Liver (tissue), 3 donors: Measurements from ENCODE around the gene DCC.

ENCODE experiments used
- JUND ChIP-seq, 2 donors: IDR thresholded peaks; 2 replicates each; pipeline ENCODE4 v1.6.1; 2016; ENCODE audit warnings: antibody characterized with exemption in 2 of 2
- TAF1 ChIP-seq: conservative IDR thresholded peaks from 2 replicates; pipeline ENCODE4 v1.6.1; 2016; ENCODE audit warnings: antibody characterized with exemption, mild to moderate bottlenecking
- TF ChIP-seq, protein P1 (sequence below): fragments of 150-350 bp; IDR thresholded peaks from 2 replicates; pipeline ENCODE4 v1.5.1; 2017; ENCODE audit warnings: improper control_type of control experiment, low read depth, low read length; ENCODE audit not compliant: missing input control
- TF ChIP-seq, protein P2 (sequence below): IDR thresholded peaks from 2 replicates; pipeline ENCODE4 v1.6.1; 2016; ENCODE audit warnings: antibody characterized with exemption, mild to moderate bottlenecking
- donor health status: healthy.
- donor health status: healthy.

DNA sequence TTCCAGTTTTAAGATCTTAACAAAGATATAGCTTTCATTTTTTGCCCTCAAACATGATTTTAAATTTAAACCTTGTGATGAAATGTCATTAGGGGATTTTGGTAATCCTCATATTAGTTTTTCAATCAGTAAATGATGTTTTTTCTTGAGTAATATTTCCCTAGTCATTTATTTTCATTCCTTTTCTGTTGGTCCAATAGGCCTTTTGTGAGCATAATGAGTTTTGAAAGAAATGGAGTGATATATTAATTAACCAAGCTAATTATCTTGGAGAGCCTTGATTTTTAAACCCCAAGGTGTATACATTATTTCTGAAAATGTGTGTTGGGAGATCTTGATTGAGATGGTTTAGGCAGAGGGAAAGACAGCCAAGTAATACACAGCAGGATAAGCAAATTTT, 46.3 kb downstream of the DCC start:
- TF ChIP-seq, protein P1, sequence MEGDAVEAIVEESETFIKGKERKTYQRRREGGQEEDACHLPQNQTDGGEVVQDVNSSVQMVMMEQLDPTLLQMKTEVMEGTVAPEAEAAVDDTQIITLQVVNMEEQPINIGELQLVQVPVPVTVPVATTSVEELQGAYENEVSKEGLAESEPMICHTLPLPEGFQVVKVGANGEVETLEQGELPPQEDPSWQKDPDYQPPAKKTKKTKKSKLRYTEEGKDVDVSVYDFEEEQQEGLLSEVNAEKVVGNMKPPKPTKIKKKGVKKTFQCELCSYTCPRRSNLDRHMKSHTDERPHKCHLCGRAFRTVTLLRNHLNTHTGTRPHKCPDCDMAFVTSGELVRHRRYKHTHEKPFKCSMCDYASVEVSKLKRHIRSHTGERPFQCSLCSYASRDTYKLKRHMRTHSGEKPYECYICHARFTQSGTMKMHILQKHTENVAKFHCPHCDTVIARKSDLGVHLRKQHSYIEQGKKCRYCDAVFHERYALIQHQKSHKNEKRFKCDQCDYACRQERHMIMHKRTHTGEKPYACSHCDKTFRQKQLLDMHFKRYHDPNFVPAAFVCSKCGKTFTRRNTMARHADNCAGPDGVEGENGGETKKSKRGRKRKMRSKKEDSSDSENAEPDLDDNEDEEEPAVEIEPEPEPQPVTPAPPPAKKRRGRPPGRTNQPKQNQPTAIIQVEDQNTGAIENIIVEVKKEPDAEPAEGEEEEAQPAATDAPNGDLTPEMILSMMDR: no peak
- TF ChIP-seq JUND (IDR thresholded peaks at IDR 0.05) (no peak), TAF1 (no peak)
- TF ChIP-seq, protein P2, sequence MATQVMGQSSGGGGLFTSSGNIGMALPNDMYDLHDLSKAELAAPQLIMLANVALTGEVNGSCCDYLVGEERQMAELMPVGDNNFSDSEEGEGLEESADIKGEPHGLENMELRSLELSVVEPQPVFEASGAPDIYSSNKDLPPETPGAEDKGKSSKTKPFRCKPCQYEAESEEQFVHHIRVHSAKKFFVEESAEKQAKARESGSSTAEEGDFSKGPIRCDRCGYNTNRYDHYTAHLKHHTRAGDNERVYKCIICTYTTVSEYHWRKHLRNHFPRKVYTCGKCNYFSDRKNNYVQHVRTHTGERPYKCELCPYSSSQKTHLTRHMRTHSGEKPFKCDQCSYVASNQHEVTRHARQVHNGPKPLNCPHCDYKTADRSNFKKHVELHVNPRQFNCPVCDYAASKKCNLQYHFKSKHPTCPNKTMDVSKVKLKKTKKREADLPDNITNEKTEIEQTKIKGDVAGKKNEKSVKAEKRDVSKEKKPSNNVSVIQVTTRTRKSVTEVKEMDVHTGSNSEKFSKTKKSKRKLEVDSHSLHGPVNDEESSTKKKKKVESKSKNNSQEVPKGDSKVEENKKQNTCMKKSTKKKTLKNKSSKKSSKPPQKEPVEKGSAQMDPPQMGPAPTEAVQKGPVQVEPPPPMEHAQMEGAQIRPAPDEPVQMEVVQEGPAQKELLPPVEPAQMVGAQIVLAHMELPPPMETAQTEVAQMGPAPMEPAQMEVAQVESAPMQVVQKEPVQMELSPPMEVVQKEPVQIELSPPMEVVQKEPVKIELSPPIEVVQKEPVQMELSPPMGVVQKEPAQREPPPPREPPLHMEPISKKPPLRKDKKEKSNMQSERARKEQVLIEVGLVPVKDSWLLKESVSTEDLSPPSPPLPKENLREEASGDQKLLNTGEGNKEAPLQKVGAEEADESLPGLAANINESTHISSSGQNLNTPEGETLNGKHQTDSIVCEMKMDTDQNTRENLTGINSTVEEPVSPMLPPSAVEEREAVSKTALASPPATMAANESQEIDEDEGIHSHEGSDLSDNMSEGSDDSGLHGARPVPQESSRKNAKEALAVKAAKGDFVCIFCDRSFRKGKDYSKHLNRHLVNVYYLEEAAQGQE: no peak
